H9 (cell line): ENCODE measurements around the gene STAP2. TPM values are rescaled to one million over a fixed set of nuclear protein-coding genes. Genes with fewer than 3 reads are reported as not detected.

Experiments
- DNase-seq: peaks from one replicate; pipeline ENCODE4 v3.0.0-alpha.2; 2017
- H2AFZ ChIP-seq: one replicate; pipeline ENCODE4 v1.6.1; 2013; ENCODE audit warnings: mild to moderate bottlenecking, low read length, control low read depth, moderate library complexity
- H2AK5ac ChIP-seq: 2 replicates; pipeline ENCODE4 v1.6.1; 2013; ENCODE audit warnings: low read length, control low read depth, mixed read lengths; ENCODE audit not compliant: insufficient read length
- H2BK120ac ChIP-seq: one replicate; pipeline ENCODE4 v1.6.1; 2013; ENCODE audit warnings: low read depth, mild to moderate bottlenecking, low read length, control low read depth, inconsistent platforms; ENCODE audit not compliant: poor library complexity, severe bottlenecking
- H2BK12ac ChIP-seq: 2 replicates; pipeline ENCODE4 v1.6.1; 2013; ENCODE audit warnings: low read length, control low read depth, mixed read lengths, low read depth; ENCODE audit not compliant: insufficient read length
- H2BK15ac ChIP-seq: 2 replicates; pipeline ENCODE4 v1.6.1; 2013; ENCODE audit warnings: low read depth, low read length, control low read depth
- H2BK20ac ChIP-seq: one replicate; pipeline ENCODE4 v1.6.1; 2013; ENCODE audit warnings: low read depth, mild to moderate bottlenecking, low read length, control low read depth, inconsistent platforms; ENCODE audit not compliant: poor library complexity, severe bottlenecking
- H2BK5ac ChIP-seq: 2 replicates; pipeline ENCODE4 v1.6.1; 2013; ENCODE audit warnings: low read length, control low read depth, mixed read lengths; ENCODE audit not compliant: insufficient read length
- H3K14ac ChIP-seq: 2 replicates; pipeline ENCODE4 v1.6.1; 2013; ENCODE audit warnings: low read length, control low read depth; ENCODE audit not compliant: insufficient read depth
- H3K18ac ChIP-seq: 2 replicates; pipeline ENCODE4 v1.6.1; 2013; ENCODE audit warnings: low read depth, mild to moderate bottlenecking, mixed read lengths, low read length, control low read depth; ENCODE audit not compliant: insufficient read length
- H3K23ac ChIP-seq: 2 replicates; pipeline ENCODE4 v1.6.1; 2013; ENCODE audit warnings: low read length, control low read depth, mixed read lengths, low read depth; ENCODE audit not compliant: insufficient read length
- H3K23me2 ChIP-seq: 2 replicates; pipeline ENCODE4 v1.6.1; 2013; ENCODE audit warnings: low read depth, mild to moderate bottlenecking, mixed read lengths, low read length, control low read depth; ENCODE audit not compliant: insufficient read length, poor library complexity, severe bottlenecking
- H3K27ac ChIP-seq: 2 replicates; pipeline ENCODE4 v1.5.1; 2013; ENCODE audit warnings: low read length, control low read depth, mixed read lengths, low read depth; ENCODE audit not compliant: insufficient read length
- H3K27me3 ChIP-seq: 2 replicates; pipeline ENCODE4 v1.6.1; 2013; ENCODE audit warnings: low read length, control low read depth, inconsistent platforms; ENCODE audit not compliant: insufficient read depth
- H3K4ac ChIP-seq: 2 replicates; pipeline ENCODE4 v1.6.1; 2013; ENCODE audit warnings: low read depth, mild to moderate bottlenecking, control low read depth, inconsistent platforms, low read length, moderate library complexity
- H3K4me1 ChIP-seq: 2 replicates; pipeline ENCODE4 v1.6.1; 2013; ENCODE audit warnings: low read length, control low read depth, inconsistent platforms; ENCODE audit not compliant: insufficient read depth
- H3K4me2 ChIP-seq: 2 replicates; pipeline ENCODE4 v1.6.1; 2013; ENCODE audit warnings: low read length, control low read depth, mixed read lengths; ENCODE audit not compliant: insufficient read length, insufficient read depth
- H3K56ac ChIP-seq: 2 replicates; pipeline ENCODE4 v1.6.1; 2013; ENCODE audit warnings: low read depth, mild to moderate bottlenecking, mixed read lengths, low read length, control low read depth; ENCODE audit not compliant: insufficient read length
- H3K79me1 ChIP-seq: 2 replicates; pipeline ENCODE4 v1.6.1; 2013; ENCODE audit warnings: low read depth, mild to moderate bottlenecking, moderate library complexity, low read length, control low read depth, inconsistent platforms; ENCODE audit not compliant: insufficient read depth, poor library complexity, severe bottlenecking
- H3K79me2 ChIP-seq: 2 replicates; pipeline ENCODE4 v1.6.1; 2013; ENCODE audit warnings: low read length, control low read depth, inconsistent platforms; ENCODE audit not compliant: insufficient read depth
- H3K9ac ChIP-seq: 2 replicates; pipeline ENCODE4 v1.6.1; 2013; ENCODE audit warnings: low read length, control low read depth, mixed read lengths; ENCODE audit not compliant: insufficient read length; ENCODE audit errors: extremely low read depth
- H3K9me3 ChIP-seq: one replicate; pipeline ENCODE4 v1.6.1; 2013; ENCODE audit warnings: low read depth, low read length, inconsistent platforms; ENCODE audit not compliant: control insufficient read depth
- H3T11ph ChIP-seq: one replicate; pipeline ENCODE4 v1.6.1; 2013; ENCODE audit warnings: mild to moderate bottlenecking, low read length, control low read depth, inconsistent platforms
- H4K20me1 ChIP-seq: one replicate; pipeline ENCODE4 v1.6.1; 2013; ENCODE audit not compliant: control insufficient read depth, insufficient read length, insufficient read depth
- H4K5ac ChIP-seq: 2 replicates; pipeline ENCODE4 v1.6.1; 2013; ENCODE audit warnings: low read depth, mild to moderate bottlenecking, mixed read lengths, low read length, control low read depth; ENCODE audit not compliant: insufficient read length
- H4K8ac ChIP-seq: replicated peaks from 2 replicates; pipeline ENCODE4 v1.6.1; 2013; ENCODE audit warnings: low read length, control low read depth, mixed read lengths, low read depth; ENCODE audit not compliant: insufficient read length
- H4K91ac ChIP-seq: 2 replicates; pipeline ENCODE4 v1.6.1; 2013; ENCODE audit warnings: low read depth, mild to moderate bottlenecking, moderate library complexity, mixed read lengths, low read length, control low read depth; ENCODE audit not compliant: insufficient read length
- H3K27ac Mint-ChIP-seq, 3 experiments: 2 replicates in 2 of 3; 3 replicates in 1 of 3; pipeline ENCODE4 v1.8.0; 2020 to 2021; ENCODE audit warnings: mixed read lengths in 3 of 3, mild to moderate bottlenecking in 1 of 3, moderate library complexity in 1 of 3
- H3K27me3 Mint-ChIP-seq: 2 replicates; pipeline ENCODE4 v1.8.0; 2021; ENCODE audit warnings: low read depth, mild to moderate bottlenecking, moderate library complexity, mixed read lengths
- H3K36me3 Mint-ChIP-seq, 3 experiments: 2 replicates in 2 of 3; 3 replicates in 1 of 3; pipeline ENCODE4 v1.8.0; 2020 to 2021; ENCODE audit warnings: low read depth in 3 of 3, mixed read lengths in 3 of 3; ENCODE audit not compliant: insufficient read depth in 1 of 3
- H3K4me1 Mint-ChIP-seq, 2 experiments: 2 replicates each; pipeline ENCODE4 v1.8.0; 2020; ENCODE audit warnings: mixed read lengths in 2 of 2
- H3K4me3 Mint-ChIP-seq, 2 experiments: 2 replicates in 1 of 2; 3 replicates in 1 of 2; pipeline ENCODE4 v1.8.0; 2020 to 2021; ENCODE audit warnings: mild to moderate bottlenecking in 2 of 2, mixed read lengths in 2 of 2, moderate library complexity in 1 of 2
- H3K9me3 Mint-ChIP-seq, 2 experiments: 2 replicates in 1 of 2; 3 replicates in 1 of 2; pipeline ENCODE4 v1.8.0; 2020; ENCODE audit warnings: mild to moderate bottlenecking in 2 of 2, mixed read lengths in 2 of 2, moderate library complexity in 1 of 2
- CTCF ChIP-seq: fragments of 200-600 bp; sonication (generic); conservative IDR thresholded peaks from 3 replicates; pipeline ENCODE4 v1.8.0; 2021; ENCODE audit warnings: antibody characterized with exemption, mild to moderate bottlenecking
- WGBS: extraction: QIAGEN DNeasy Blood & Tissue Kit; methylation state at CpG from one replicate; pipeline ENCODE4 v1.1.7; 2013; ENCODE audit warnings: missing lambda C conversion rate, low lambda C conversion rate, mixed read lengths; ENCODE audit not compliant: insufficient read length; ENCODE audit errors: extremely low coverage; 5-methylcytosine and 5-hydroxymethylcytosine counted together
- total RNA-seq: library from RNA; stranded (reverse); gene quantifications from 2 replicates; pipeline ENCODE4 v1.2.1, GENCODE V29; 2021

STAP2 gene
- total RNA-seq, 1 experiment from 2014 or later, result 20.2 TPM

GRCh38 chr19:4345342-4346019, 6.9 kb upstream of the STAP2 start:
- no CpG with 5 or more reads among the region's 15 CpGs for WGBS
- Histone ChIP-seq H2AK5ac (no peak overlapping the region), H3T11ph (no peak overlapping the region), H3K4me1 (no peaks in the 10 kb centered on the region), H3K79me1 (no peaks in the 10 kb centered on the region), H2BK12ac (no peak overlapping the region), H2BK15ac (no peak overlapping the region), H4K20me1 (no peaks in the 10 kb centered on the region), H4K8ac (no peak overlapping the region), H3K18ac (no peak overlapping the region), H3K4ac (no peak overlapping the region), H2BK20ac (no peak overlapping the region), H3K56ac (no peak overlapping the region), H2AFZ (no peak overlapping the region), H2BK120ac (no peak overlapping the region), H3K9me3 (no peaks in the 10 kb centered on the region), H3K4me2 (no peak overlapping the region), H3K79me2 (no peaks in the 10 kb centered on the region), H3K9ac (no peak overlapping the region), H3K27ac (no peak overlapping the region), H3K23me2 (peaks cover 7% of the 10 kb centered on the region), H4K5ac (no peak overlapping the region), H2BK5ac (no peak overlapping the region), H3K23ac (no peak overlapping the region), H3K27me3 (no peaks in the 10 kb centered on the region), H4K91ac (no peak overlapping the region), H3K14ac (no peak overlapping the region)
- no peak for DNase-seq
- H3K4me1 Mint-ChIP-seq, result peaks cover 5 to 6% of the 10 kb centered on the region in 2 experiments
- no peak overlapping the region for H3K27ac Mint-ChIP-seq
- no peaks in the 10 kb centered on the region; a peak in 1 of 5 replicates for H3K9me3 Mint-ChIP-seq
- H3K36me3 Mint-ChIP-seq, result peaks cover 13 to 46% (median 45%) of the 10 kb centered on the region in 3 experiments
- TF ChIP-seq CTCF, result no peak
- peak overlapping the region; percentile 56 to 85; a peak in 4 of 5 replicates for H3K4me3 Mint-ChIP-seq
- H3K27me3 Mint-ChIP-seq, result peaks cover 6% of the 10 kb centered on the region
